Measurements from ENCODE around the gene SELENOF. TPM values are rescaled to one million over a fixed set of nuclear protein-coding genes. Genes with fewer than 3 reads are reported as not detected.

Gene SELENOF
- total RNA-seq, 2 donors from 2014 or later: 135 to 153 TPM

DNA sequence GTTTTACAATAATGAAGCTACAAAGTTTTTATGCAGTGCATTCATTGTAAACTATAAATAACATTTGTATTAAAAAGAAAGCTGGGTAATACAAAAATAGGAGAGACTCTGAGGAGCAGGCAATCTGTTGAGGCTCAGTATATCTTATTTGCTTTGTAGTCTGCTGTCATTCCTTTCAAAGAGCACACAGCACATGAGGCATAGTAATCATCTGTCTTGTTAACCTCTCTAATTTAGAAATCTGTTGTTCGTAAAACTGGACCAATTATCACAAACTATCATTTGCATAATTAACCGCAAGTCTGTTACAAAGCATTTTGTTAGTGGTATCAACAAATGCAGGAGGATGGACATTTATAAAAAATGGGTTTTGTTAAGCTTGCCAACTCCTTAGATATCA, 51.0 kb downstream of the SELENOF start:
- H3K4me1 Mint-ChIP-seq: peaks cover 7% of the 10 kb centered on the region
- no peak for ATAC-seq
- DNase-seq: no peak
- no peak overlapping the region for H3K27ac Mint-ChIP-seq
- no peaks in the 10 kb centered on the region for H3K27me3 Mint-ChIP-seq
- H3K36me3 Mint-ChIP-seq (ENCODE audit: low read depth): no peaks in the 10 kb centered on the region
- H3K4me3 Mint-ChIP-seq: no peak overlapping the region
- no peaks in the 10 kb centered on the region for H3K9me3 ChIP-seq (ENCODE audit: control insufficient read depth, low read length, poor library complexity, severe bottlenecking)

GRCh38 chr1:86861424-86861823, 52.5 kb downstream of the SELENOF start:
- no peak overlapping the region for H3K4me3 Mint-ChIP-seq
- peaks cover 7% of the 10 kb centered on the region for H3K4me1 Mint-ChIP-seq
- DNase-seq (no peak), ATAC-seq (no peak)
- no peaks in the 10 kb centered on the region for H3K36me3 Mint-ChIP-seq (ENCODE audit: low read depth)
- no peak overlapping the region for H3K27ac Mint-ChIP-seq
- no peaks in the 10 kb centered on the region for H3K9me3 ChIP-seq (ENCODE audit: control insufficient read depth, low read length, poor library complexity, severe bottlenecking)
- H3K27me3 Mint-ChIP-seq: no peaks in the 10 kb centered on the region

DNA sequence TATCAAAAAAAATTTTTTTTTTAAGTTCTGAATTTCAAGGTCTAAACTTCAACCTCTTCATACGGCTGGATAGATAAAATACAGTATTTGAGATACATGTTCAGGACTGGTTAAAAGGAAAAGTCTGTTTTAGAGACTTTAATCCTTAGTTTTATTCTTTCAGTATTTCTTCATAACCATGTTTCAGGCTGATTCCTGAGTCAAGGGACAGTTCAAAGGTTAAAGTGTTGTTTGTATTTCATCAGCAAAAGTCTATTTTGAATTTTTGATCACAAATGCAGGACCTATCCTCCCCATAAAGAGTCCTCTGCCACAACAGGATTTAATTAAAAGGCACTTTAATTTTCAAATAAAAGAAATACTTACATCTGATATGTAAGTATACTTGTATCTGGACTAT, 53.5 kb downstream of the SELENOF start:
- no peak for ATAC-seq

GRCh38 chr1:86860020-86860419, 53.9 kb downstream of the SELENOF start:
- no peak overlapping the region for H3K27ac Mint-ChIP-seq
- ATAC-seq (no peak), DNase-seq (no peak)
- peaks cover 4% of the 10 kb centered on the region for H3K4me1 Mint-ChIP-seq
- H3K4me3 Mint-ChIP-seq: no peak overlapping the region
- H3K9me3 ChIP-seq (ENCODE audit: control insufficient read depth, low read length, poor library complexity, severe bottlenecking): no peaks in the 10 kb centered on the region
- H3K27me3 Mint-ChIP-seq: no peaks in the 10 kb centered on the region
- no peaks in the 10 kb centered on the region for H3K36me3 Mint-ChIP-seq (ENCODE audit: low read depth)

More for the DNA sequence above, 53.5 kb downstream of the SELENOF start:
- no peaks in the 10 kb centered on the region for H3K36me3 Mint-ChIP-seq (ENCODE audit: low read depth)
- DNase-seq: no peak
- no peaks in the 10 kb centered on the region for H3K27me3 Mint-ChIP-seq
- H3K9me3 ChIP-seq (ENCODE audit: control insufficient read depth, low read length, poor library complexity, severe bottlenecking): no peaks in the 10 kb centered on the region
- peaks cover 4% of the 10 kb centered on the region for H3K4me1 Mint-ChIP-seq
- no peak overlapping the region for H3K27ac Mint-ChIP-seq
- no peak overlapping the region for H3K4me3 Mint-ChIP-seq

DNA sequence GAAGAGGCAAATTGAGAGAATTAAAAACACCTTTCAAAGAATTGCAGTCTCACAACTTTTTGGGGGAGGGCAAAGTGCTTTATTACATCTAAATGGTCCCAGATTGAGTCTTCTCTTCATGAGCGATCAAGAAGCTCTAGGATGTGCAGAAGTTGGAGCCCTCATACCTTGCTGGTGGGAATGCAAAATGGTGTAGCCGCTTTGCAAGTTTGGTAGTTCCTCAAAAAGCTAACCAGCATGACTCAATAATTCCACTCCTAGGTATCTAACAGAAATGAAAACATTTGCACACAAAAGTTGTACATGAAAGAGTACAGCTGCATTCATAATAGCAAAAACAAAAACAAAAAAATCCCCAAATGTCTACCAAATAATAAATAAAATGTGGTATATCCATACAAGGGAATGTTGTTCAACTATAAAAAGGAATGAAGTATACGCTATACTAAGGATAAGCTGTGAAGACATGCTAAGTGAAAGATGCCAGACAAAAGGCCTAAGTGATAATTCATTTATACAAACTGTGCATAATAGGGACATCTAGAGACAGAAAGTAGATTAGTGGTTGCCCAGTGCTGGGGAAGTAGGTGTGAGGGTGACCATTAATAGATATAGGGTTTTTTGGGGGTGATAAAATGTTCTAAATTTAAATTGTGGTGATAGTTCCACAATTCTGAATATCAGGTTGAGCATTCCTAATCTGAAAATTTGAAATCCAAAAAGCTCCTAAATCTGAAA, 55.2 kb downstream of the SELENOF start:
- Mint-ChIP-seq H3K27ac (peak overlapping the region; percentile 60), H3K4me1 (peaks cover 4% of the 10 kb centered on the region), H3K36me3 (ENCODE audit: low read depth) (no peaks in the 10 kb centered on the region), H3K27me3 (no peaks in the 10 kb centered on the region), H3K4me3 (no peak overlapping the region)
- H3K9me3 ChIP-seq (ENCODE audit: control insufficient read depth, low read length, poor library complexity, severe bottlenecking): no peaks in the 10 kb centered on the region
- DNase-seq: no peak
- ATAC-seq: no peak

DNA sequence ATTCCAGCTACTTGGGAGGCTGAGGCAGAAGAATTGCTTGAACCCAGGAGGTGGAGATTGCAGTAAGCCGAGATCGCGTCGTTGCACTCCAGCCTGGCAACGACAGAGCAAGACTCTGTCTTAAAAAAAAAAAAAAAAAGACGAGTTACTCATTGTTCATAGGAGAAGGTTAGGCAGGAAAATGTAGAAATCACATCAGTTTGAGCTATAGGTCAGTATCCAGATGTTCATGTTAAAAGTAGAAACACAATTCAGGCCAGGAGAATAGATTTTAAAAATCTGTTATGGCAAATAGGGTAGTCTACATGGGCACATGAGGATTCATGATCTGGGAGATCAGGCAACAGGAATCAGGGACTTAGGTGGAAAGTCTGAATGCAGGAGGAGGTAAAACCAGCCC, 57.7 kb downstream of the SELENOF start:
- no peaks in the 10 kb centered on the region for H3K9me3 ChIP-seq (ENCODE audit: control insufficient read depth, low read length, poor library complexity, severe bottlenecking)
- Mint-ChIP-seq H3K27me3 (no peaks in the 10 kb centered on the region), H3K27ac (no peak overlapping the region), H3K36me3 (ENCODE audit: low read depth) (no peaks in the 10 kb centered on the region), H3K4me3 (no peak overlapping the region), H3K4me1 (peaks cover 4% of the 10 kb centered on the region)
- no peak for DNase-seq
- ATAC-seq: no peak

GRCh38 chr1:86854352-86854751, 59.6 kb downstream of the SELENOF start:
- H3K9me3 ChIP-seq (ENCODE audit: control insufficient read depth, low read length, poor library complexity, severe bottlenecking): no peaks in the 10 kb centered on the region
- Mint-ChIP-seq H3K4me1 (peaks cover 4% of the 10 kb centered on the region), H3K4me3 (no peak overlapping the region), H3K27ac (no peak overlapping the region), H3K36me3 (ENCODE audit: low read depth) (no peaks in the 10 kb centered on the region), H3K27me3 (no peaks in the 10 kb centered on the region)
- ATAC-seq (no peak), DNase-seq (no peak)

- ATAC-seq (no peak), DNase-seq (no peak)
- H3K9me3 ChIP-seq (ENCODE audit: control insufficient read depth, low read length, poor library complexity, severe bottlenecking): no peaks in the 10 kb centered on the region
- peaks cover under 1% of the 10 kb centered on the region for H3K4me1 Mint-ChIP-seq
- H3K4me3 Mint-ChIP-seq: no peak overlapping the region
- no peaks in the 10 kb centered on the region for H3K36me3 Mint-ChIP-seq (ENCODE audit: low read depth)
- H3K27ac Mint-ChIP-seq: no peak overlapping the region
- H3K27me3 Mint-ChIP-seq: no peaks in the 10 kb centered on the region
Observed at GRCh38 chr1:86852782-86853408, 61.0 kb downstream of the SELENOF start.

GRCh38 chr1:86852289-86852688, 61.6 kb downstream of the SELENOF start:
- no peaks in the 10 kb centered on the region for H3K27me3 Mint-ChIP-seq
- ATAC-seq (no peak), DNase-seq (no peak)
- H3K9me3 ChIP-seq (ENCODE audit: control insufficient read depth, low read length, poor library complexity, severe bottlenecking): no peaks in the 10 kb centered on the region
- no peak overlapping the region for H3K27ac Mint-ChIP-seq
- no peak overlapping the region for H3K4me3 Mint-ChIP-seq
- no peaks in the 10 kb centered on the region for H3K4me1 Mint-ChIP-seq
- H3K36me3 Mint-ChIP-seq (ENCODE audit: low read depth): no peaks in the 10 kb centered on the region

- no peak overlapping the region for H3K4me3 Mint-ChIP-seq
- DNase-seq (no peak), ATAC-seq (no peak)
- H3K27me3 Mint-ChIP-seq: no peaks in the 10 kb centered on the region
- H3K4me1 Mint-ChIP-seq: no peaks in the 10 kb centered on the region
- no peaks in the 10 kb centered on the region for H3K9me3 ChIP-seq (ENCODE audit: control insufficient read depth, low read length, poor library complexity, severe bottlenecking)
- no peaks in the 10 kb centered on the region for H3K36me3 Mint-ChIP-seq (ENCODE audit: low read depth)
- no peak overlapping the region for H3K27ac Mint-ChIP-seq
Observed at GRCh38 chr1:86849756-86850155, 64.2 kb downstream of the SELENOF start.

- DNase-seq: no peak
- ATAC-seq: no peak
Observed at GRCh38 chr1:86848654-86849053, 65.3 kb downstream of the SELENOF start.

DNA sequence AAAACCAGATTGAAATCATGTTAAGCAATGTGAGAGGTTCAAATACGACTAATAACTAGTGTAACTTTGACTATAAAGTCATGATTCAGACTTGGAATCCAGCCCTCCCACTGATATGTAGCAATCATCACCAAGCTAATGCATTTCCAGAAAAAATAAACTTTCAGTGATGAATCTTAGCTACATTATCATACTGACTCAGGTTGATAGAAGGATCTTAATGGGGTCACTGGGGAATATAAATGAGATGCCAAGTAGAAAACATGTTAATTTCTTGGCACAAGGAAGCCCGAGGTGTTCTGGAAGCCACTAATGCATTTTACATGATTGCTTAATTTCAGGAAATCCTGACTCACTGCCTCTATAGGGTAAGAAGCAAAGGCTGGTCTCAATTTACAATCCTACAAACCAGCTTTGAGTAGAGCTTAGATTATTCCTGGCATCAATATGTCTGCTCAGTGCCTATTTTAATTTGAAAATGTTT, 67.7 kb downstream of the SELENOF start:
- Mint-ChIP-seq H3K4me3 (no peak overlapping the region), H3K27ac (no peak overlapping the region), H3K36me3 (ENCODE audit: low read depth) (no peaks in the 10 kb centered on the region), H3K27me3 (no peaks in the 10 kb centered on the region), H3K4me1 (no peaks in the 10 kb centered on the region)
- ATAC-seq (no peak), DNase-seq (no peak)
- no peaks in the 10 kb centered on the region for H3K9me3 ChIP-seq (ENCODE audit: control insufficient read depth, low read length, poor library complexity, severe bottlenecking)

More at GRCh38 chr1:86848654-86849053, 65.3 kb downstream of the SELENOF start:
- H3K9me3 ChIP-seq (ENCODE audit: control insufficient read depth, low read length, poor library complexity, severe bottlenecking): no peaks in the 10 kb centered on the region
- no peaks in the 10 kb centered on the region for H3K27me3 Mint-ChIP-seq
- H3K27ac Mint-ChIP-seq: no peak overlapping the region
- H3K4me3 Mint-ChIP-seq: no peak overlapping the region
- no peaks in the 10 kb centered on the region for H3K36me3 Mint-ChIP-seq (ENCODE audit: low read depth)
- H3K4me1 Mint-ChIP-seq: no peaks in the 10 kb centered on the region

DNA sequence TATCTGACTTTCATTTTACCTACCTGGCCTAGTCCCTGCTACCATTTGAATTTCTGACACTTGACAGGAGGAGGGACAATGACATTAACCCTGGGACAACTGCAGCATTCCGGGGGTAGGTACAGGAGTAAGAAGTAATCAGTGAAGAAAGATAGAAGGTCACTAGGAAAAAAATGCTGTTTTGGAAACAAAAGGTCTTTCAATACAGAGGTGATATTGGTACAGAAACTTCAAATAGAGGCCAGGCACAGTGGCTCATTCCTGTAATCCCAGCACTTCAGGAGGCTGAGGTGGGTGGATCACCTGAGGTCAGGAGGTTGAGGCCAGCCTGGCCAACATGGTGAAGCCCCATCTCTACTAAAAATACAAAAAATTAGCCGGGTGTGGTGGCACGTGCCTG, 68.4 kb downstream of the SELENOF start:
- ATAC-seq: no peak
- H3K4me3 Mint-ChIP-seq: no peak overlapping the region
- no peak for DNase-seq
- no peaks in the 10 kb centered on the region for H3K9me3 ChIP-seq (ENCODE audit: control insufficient read depth, low read length, poor library complexity, severe bottlenecking)
- H3K27ac Mint-ChIP-seq: no peak overlapping the region
- no peaks in the 10 kb centered on the region for H3K27me3 Mint-ChIP-seq
- no peaks in the 10 kb centered on the region for H3K4me1 Mint-ChIP-seq
- H3K36me3 Mint-ChIP-seq (ENCODE audit: low read depth): no peaks in the 10 kb centered on the region

DNA sequence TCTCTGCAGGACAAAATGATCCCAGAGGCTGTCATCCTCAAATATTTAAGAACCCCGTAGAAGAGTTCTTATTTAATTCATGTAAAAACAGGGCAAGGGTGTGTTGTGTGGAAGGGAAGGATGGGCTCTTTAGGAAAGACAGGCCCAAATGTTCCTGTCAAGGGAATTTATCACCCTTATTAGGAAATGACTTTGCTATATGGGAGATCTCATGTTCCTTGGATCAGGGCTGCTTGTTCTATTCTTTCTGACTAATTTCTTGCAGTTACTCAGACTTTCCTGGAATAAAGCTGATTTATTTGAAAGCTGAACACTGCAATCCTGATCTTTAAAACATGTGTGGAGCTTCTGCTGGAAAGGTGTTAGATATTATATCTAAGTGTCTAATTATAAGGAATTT, 72.8 kb downstream of the SELENOF start:
- ATAC-seq: no peak
- no peak overlapping the region for H3K27ac Mint-ChIP-seq
- H3K9me3 ChIP-seq (ENCODE audit: control insufficient read depth, low read length, poor library complexity, severe bottlenecking): no peaks in the 10 kb centered on the region
- no peaks in the 10 kb centered on the region for H3K36me3 Mint-ChIP-seq (ENCODE audit: low read depth)
- H3K4me3 Mint-ChIP-seq: no peak overlapping the region
- DNase-seq: no peak
- no peaks in the 10 kb centered on the region for H3K27me3 Mint-ChIP-seq
- no peaks in the 10 kb centered on the region for H3K4me1 Mint-ChIP-seq

All from T-helper 17 cell (primary cell).